Fibroblast of the aortic adventitia (primary cell): ENCODE results near the gene CD1D. TPM values are rescaled to one million over a fixed set of nuclear protein-coding genes. Genes with fewer than 3 reads are reported as not detected.

Experiments used
- DNase-seq: peaks from one replicate; pipeline ENCODE4 v3.0.0-alpha.2; 2010; ENCODE audit warnings: low read depth
- H3K4me3 ChIP-seq: 2 replicates; pipeline ENCODE4 v1.5.1; 2011; ENCODE audit warnings: low read depth, mild to moderate bottlenecking, control low read depth, low read length, moderate library complexity
- CTCF ChIP-seq: IDR thresholded peaks from 2 replicates; pipeline ENCODE4 v1.5.1; 2011; ENCODE audit warnings: mild to moderate bottlenecking, low read length, control low read depth, inconsistent platforms; ENCODE audit not compliant: insufficient read depth
- total RNA-seq: library from RNA; depleted of rRNA; stranded (reverse); fragments of >200 nt; gene quantifications from 2 replicates; pipeline ENCODE4 v1.2.3, GENCODE V29; 2012; ENCODE audit warnings: low replicate concordance

The CD1D gene
- total RNA-seq, 1 donor = 0.09 TPM

- DNase-seq = no peak
- TF ChIP-seq CTCF = no peak
- no peak overlapping the region for H3K4me3 ChIP-seq
These were observed 33.3 kb upstream of the CD1D start for GRCh38 chr1:158147401-158147800.

- no peak for TF ChIP-seq CTCF
- no peak for DNase-seq
- H3K4me3 ChIP-seq = no peak overlapping the region
These were observed 32.8 kb upstream of the CD1D start for GRCh38 chr1:158147869-158148268.

- H3K4me3 ChIP-seq = no peak overlapping the region
- TF ChIP-seq CTCF = no peak
- DNase-seq = no peak
These were observed 32.2 kb upstream of the CD1D start for GRCh38 chr1:158148468-158148867.

- peak overlapping the region; percentile 59 for H3K4me3 ChIP-seq
- DNase-seq = no peak
- no peak for TF ChIP-seq CTCF
These were observed 31.5 kb upstream of the CD1D start for GRCh38 chr1:158149175-158149574.

- peak; percentile 98 for DNase-seq
- TF ChIP-seq CTCF = no peak
- H3K4me3 ChIP-seq = peak overlapping the region; percentile 59
These were observed 31.0 kb upstream of the CD1D start for GRCh38 chr1:158149577-158150269.

- H3K4me3 ChIP-seq = no peak overlapping the region
- no peak for DNase-seq
- no peak for TF ChIP-seq CTCF
These were observed 30.2 kb upstream of the CD1D start for GRCh38 chr1:158150523-158150922.

GRCh38 chr1:158153179-158153578 lies 27.5 kb upstream of the CD1D start:
- no peak overlapping the region for H3K4me3 ChIP-seq
- DNase-seq = no peak
- TF ChIP-seq CTCF = no peak
